HTERT RPE-1 (cell line): Measurements from ENCODE around the gene CXorf58.
"Not testable (repeated sequence)": the region's sequence is repeated elsewhere in the genome, so short reads cannot be mapped to it uniquely, and the experiment has no call there.

Source experiments
- in situ Hi-C: fragments of 300-500 bp; cut with MboI; formaldehyde crosslinking; loops from 4 replicates; pipeline ENCODE4 v1.14.3; 2020; ENCODE audit warnings: low sequenced_read_pairs

CXorf58 gene, protein sequence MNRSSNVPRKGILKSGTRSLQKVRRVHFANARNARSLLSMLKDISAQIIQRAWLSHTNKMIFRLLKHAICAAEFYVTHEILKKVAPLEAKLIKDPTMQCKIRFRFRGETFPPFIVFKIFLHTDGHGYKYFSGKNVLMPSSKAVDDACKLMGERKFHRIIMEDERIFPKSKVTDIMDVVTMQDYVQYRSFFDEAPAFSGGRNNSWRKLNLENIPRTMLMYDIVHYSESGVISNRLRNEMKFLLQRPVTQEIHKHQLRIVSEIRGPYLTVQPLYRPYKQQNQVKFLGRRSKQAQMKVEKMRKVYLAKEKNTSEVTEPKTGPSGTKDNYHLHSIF

DNA sequence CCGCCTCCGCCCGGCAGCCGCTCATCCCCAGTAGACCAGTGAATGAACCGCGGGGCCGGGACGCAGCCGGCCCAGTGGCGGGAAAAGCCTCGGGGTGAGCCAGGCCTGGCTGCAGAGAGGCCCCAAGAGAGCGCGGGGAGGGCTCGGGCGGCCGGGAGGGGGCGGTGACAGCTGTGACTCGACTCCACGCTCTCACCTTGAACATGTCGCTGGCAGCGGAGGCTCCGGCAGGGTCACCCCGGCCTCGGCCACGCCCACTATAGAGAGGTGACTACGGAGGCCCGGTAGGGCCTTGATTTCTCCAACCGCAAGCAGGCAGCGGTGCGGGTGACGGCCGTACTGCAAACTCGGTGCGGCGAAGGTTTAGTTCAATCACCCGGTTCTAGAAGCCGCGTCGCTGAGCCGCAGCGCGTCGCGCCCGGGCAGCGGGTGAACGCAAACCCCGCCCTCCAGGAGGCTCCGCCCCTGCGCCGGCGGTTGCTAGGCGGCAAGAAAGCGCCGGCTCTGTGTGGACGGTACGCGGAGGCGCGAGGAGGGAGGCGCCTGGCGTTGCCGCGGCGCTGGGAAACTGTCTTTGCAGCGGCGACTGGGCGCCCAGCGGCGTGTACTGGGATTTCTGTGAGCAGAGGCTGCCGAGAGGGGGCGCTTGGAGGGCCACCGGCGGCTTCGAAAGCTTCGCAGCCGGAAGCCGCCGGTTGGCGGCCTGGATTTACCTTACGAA, at the start of gene CXorf58, which contains the start of gene APOO:
Gene CXorf58, plus strand, starts transcription at position 509 of the 721 bp plus-strand sequence. CDS start 2,297 bp downstream, outside the sequence.
Gene APOO, minus strand, starts transcription at position 441 of the 721 bp plus-strand sequence. Its CDS starts 236 bp downstream, at position 205.
- in situ Hi-C loops = no loop called here

DNA sequence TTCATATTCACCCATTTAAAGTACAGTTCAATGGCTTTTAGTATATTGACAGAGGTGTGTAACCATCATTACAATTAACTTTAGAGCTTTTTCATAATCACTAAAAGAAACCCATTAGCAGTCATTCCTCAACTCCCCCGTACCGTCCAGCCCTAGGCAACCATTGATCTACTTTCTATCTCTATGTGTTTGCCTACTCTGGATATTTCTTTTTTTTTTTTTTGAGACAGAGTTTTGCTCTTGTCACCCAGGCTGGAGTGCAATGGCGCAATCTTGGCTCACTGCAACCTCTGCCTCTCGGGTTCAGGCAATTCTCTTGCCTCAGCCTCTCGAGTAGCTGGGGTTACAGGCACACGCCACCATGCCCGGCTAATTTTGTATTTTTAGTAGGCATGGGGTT, 48.6 kb upstream of the CXorf58 start:
- in situ Hi-C loops = not testable (repeated sequence)

DNA sequence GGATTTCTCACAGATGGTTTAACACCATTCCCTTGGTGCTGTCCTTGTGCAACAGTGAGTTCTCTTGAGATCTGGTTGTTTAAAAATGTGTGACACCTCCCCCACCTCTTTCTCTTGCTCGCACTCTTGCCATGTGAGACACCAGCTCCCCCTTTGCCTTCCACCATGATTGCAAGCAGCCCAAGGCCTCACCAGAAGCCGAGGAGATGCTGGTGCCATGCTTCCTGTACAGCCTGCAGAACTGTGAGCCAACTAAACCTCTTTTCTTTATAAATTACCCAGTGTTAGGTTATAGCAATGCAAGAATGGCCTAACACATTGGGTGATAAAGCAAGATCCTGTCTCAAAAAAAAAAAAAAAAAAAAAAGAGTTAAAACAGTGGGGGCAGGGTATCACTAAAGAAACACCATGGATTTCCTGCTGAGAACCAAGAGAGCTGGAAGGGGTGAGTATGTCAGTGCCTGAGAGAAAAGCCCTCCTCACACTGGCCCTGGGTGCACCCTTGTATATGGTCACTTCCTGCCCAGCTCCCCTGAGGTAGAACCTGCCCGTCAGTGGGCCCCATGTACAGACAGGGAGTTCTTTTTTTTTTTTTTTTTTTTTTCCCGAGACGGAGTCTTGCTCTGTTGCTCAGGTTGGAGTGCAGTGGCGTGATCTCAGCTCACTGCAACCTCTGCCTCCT, 46.5 kb upstream of the CXorf58 start:
- in situ Hi-C loops = no loop called here

DNA sequence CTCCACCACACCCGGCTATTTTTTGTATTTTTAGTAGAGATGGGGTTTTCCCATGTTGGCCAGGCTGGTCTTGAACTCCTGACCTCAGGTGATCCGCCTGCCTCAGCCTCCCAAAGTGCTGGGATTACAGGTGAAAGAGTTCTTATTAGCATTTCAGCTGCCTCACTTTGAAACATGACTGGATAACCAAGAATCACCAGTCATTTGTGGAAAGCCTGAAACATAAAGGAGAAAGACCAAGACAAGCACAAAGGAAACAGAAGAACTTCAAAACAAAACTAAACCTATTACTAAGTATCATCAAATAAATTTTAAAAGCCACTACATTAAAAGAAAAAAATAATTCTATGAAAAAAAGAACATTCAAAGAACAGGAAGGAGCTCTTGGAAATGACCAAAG, 45.9 kb upstream of the CXorf58 start:
- in situ Hi-C loops = not testable (repeated sequence)

DNA sequence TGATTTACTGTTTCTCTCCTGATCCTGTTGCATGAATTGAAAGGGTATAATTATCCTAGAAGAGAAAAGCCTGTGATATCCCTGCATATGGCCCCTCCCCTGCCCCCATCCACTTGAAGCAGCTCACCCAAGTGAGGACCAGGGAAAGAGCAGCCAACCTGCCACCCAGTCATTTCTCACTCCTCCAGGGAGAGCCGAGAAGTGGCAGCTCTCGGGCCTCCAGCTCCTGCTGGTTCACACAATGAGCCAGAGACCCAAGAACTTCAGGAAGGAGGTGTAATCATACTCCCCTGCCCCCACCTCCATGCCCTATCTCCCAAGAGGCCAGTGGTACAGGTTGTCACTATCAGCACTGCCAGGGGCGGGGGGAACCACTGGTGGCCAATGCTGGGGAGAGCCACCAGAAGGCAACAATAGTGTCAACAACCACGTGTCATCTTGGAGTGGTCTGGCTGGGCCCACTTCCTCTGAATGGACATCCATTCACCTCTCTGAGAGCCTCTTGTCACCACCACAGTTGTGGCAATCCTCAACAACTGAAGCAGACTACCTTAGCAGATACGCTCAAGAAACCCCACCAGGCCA, 43.0 kb upstream of the CXorf58 start:
- in situ Hi-C loops = no loop called here

DNA sequence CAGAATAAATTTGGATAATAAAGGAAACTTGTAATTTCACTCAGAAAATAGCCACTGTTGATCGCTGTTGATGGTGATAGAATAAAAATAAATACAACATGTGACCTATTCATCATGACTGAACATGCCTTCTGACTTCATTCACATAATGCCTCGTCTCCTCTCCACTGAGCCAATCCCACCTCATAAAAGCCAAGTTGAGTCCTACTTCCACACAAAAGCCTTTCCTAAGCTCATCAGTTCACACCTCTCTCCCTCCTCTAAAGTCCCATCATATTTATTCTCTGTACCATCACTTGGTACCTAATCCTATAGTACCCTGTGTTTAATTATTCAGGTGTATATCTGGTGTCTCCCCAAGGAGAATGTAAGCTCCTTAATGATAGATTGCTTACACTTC, 37.8 kb upstream of the CXorf58 start:
- in situ Hi-C loops = no loop called here

DNA sequence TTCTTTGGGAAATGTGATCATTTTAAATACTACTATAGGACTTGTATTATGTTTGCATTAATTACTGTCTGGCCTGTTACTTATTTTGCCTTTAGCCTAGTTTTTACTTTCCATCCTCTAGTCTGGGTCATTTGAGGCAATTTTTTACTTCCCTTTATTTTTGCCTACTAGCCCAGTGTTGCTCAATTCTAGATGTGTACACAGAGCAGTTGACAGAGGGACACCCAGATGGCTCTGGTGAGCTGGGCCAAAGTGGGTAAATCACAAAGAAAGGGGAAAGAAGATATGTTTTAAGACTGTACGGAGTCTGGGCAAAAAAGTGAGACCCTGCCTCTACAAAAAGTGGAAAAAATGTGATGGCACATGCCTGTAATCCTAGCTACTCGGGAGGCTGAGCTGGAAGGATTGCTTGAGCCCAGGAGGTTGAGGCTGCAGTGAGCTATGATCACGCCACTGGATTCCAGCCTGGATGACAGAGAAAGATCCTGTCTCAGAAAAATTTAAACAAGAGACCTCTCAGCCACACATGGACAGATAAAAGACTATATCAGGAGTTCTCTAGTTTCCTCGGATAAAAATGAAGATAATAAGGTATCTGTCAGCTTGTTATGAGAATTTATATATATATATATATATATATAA, 35.8 kb upstream of the CXorf58 start:
- in situ Hi-C loops = no loop called here

DNA sequence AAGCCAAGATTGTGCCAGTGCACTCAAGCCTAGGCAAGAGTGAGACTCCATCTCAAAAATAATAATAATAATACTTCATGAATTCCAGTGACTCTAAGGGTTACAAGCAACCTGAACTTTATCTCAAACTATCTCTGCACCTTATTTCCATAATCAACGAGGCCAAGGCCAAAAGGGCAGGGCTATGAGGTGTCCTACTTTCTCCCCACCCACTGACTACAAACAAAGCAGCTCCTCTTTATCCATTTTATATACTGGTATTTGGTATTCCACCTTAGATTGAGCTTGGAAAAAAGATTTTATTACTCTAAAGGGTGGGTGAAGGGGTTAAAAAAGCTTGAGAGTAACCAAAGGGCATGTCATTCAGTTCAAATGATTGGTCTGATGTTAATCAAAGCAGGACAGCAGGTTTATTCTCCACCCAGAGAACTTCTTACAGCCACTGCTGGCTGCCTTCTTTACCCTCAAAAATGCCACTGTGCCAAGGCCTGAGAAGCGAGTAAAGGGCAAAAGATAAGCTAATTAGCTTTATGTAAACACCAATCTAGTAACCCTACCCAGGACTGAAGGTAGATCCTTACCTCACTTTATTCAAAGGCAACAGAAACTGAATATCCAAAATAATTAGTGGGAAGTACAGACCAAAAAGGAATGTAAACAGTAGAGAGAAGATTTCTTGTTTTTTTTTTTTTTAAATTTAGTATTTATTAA, 28.3 kb upstream of the CXorf58 start:
- in situ Hi-C loops = no loop called here

DNA sequence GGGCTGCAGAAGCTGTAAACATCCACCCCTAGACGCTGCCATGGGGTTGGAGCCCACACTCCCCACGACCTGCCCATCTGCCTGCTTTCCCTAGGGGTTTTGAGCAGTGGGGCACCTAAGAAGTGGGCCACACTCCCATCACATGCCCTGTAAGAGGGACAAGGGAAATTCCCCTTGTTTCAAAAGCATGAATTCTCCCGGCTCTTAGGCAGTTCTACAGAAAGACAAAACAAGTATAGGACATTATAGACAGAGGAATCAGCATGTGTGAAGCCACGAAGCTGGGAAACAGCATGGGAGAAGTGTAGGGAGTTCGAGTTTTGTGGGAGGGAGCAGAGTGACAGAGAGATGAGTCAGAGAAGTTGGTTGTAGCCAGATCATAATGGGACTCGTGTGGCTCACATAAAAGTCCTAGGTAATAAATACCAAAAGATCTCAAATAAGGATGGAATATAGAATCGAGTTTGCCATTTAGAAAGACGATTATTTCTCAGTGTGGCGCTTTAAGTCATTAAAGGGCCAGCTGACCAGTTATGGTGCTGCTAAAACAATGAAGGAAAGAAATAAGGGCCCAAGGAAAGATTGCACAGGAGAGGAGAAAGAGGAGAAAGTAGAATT, 24.0 kb upstream of the CXorf58 start:
- in situ Hi-C loops = no loop called here

DNA sequence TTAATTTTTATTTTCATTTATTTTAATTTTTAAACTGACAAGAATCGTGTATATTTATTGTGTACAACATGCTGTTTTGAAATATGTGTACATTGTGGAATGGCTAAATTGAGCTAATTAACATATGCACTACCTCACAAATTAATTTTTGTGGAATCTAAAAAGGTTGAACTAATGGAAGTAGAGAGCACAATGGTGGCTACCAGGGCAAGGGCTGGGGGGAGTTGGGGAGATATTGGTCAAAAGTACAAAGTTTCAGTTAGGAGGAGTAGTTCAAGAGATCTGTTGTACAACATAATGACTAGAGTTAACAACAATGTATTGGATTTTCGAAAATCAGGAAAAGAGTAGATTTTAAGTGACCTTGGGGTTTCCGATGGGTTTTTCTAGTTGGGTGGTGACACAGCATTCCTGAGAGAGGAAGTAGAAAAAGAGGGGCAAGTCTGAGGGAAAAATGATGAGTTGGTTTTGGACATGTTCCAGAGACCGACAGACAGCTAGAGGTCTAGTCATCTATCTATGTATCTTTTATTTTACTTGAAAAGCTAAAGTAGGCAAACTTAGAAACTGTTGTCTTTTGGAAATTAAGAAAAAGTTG, 23.3 kb upstream of the CXorf58 start:
- in situ Hi-C loops = no loop called here

DNA sequence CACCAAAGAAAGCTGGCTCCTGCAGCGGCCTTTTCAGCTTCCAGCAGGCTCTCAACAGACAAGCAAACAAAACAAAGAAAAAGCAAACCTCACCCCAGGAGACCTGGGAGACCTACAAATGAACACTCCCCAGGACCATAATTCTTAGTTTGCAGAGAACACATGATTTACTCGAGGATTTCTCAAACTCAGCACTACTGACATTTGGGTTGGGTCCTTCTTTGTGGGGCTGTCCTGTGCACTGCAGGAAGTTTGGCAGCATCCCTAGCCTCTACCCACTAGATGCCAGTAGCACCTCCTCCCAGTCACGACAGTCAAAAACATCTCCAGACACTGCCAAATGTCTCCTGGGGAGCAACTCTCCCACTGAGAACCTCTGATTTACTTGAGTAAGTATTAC, 22.0 kb upstream of the CXorf58 start:
- in situ Hi-C loops = no loop called here

DNA sequence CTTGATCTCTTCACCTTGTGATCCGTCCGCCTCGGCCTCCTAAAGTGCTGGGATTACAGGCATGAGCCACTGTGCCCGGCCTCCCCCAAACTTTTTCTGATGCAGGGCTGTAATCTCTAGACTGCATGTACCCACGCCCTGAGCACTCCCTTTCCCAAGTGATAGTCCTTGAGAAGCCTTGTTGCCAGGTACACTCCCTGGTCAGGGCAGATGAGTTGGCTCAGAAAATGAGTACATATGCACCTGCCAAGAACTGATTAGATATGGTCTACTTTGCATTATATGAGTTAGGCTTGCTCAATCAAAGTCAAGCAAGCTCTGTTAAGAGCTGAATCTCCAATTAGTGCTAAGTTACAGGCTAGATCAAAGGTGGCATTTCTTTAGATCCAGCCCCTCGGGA, 20.4 kb upstream of the CXorf58 start:
- in situ Hi-C loops = no loop called here

DNA sequence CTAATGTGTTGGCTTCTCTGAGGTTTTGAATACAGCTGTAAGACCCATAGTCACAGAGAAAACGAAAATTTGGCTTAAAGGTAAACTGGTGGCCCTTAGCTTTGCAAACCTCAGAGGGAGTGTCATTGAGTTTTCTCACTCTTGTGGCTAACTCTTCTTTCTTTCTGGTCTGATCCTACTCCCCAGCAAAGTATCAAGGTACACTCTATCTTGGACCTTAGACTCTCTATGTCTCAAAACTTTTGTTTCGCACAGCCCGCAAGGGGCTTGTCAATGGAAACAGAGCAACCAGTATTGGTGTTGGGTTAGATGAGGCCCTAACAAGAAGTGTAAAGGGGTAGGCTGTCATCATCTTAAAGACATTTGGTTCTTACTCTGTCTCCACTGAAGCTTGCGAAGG, 19.9 kb upstream of the CXorf58 start:
- in situ Hi-C loops = no loop called here

DNA sequence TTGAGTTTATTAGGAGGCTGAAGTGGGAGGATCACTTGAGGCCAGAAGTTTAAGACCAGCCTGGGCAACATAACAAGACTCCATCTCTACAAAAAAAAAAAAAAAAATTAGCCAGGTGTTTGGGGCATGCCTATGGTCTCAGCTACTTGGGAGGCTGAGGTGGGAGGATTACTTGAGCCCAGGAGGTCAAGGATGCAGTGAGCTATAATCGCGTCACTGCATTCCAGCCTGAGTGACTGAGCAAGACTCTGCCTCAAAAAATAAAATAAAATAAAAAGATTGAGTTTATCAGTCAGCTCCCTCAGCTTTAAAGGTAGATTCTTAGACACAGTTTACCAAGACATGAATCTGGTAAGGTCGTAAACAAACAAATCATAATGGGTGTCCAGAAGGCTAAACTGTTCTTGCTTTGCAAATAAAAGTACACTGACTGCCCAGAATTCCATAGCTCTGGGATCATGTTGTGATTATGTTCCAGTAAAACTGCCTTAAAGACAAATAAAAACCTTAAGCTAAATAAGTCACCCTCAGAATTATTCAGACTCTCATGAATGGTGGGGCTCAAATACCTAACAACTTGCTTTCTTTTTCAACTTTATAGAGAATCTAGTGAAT, 18.8 kb upstream of the CXorf58 start:
- in situ Hi-C loops = no loop called here

DNA sequence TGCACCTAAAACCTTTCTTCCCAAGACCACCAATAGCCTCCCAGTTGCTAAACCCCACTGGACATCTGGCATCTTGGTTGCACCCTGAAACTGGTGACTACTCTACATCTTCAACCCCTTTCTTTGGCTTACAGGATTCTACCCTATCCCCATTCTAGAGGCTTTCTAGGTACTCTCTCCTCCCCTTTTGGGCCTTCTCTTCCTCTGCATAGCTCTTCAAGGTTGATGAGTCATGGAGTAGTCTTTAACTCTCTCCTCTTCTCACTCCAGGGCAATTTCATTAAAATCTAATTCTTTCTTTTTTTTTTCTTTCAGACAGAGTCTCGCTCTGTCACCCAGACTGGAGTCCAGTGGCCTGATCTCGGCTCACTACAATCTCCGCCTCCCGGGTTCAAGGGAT, 16.9 kb upstream of the CXorf58 start:
- in situ Hi-C loops = no loop called here

DNA sequence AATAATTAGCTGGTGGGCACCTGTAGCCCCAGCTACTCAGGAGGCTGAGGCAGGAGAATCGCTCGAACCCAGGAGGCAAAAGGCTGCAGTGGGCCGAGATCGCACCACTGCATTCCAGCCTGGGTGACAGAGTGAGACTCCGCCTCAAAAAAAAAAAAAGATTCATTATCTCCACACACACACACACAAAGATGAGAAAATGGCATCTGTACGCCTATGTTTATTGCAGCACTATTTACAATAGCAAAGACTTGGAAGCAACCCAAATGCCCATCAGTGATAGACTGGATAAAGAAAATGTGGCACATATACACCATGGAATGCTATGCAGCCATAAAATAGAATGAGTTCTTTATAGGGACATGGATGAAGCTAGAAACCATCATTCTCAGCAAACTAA, 12.8 kb upstream of the CXorf58 start:
- in situ Hi-C loops = not testable (repeated sequence)

DNA sequence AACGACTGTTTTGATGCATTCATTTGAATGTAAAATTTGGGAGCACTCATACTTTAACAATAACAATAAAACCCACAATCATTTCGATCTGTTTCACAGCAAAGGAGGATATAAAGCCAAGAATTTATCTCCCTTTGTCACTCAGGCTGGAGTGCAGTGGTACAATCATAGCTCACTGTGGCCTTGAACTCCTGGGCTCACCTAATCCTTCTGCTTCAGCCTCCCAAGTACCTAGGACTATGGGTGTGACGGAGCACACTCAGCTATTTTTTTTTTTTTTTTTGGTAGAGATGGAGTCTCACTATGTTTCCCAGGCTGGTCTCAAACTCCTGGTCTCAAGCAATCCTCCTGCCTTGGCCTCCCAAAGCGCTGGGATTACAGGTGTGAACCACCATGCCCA, 11.3 kb upstream of the CXorf58 start:
- in situ Hi-C loops = not testable (repeated sequence)

DNA sequence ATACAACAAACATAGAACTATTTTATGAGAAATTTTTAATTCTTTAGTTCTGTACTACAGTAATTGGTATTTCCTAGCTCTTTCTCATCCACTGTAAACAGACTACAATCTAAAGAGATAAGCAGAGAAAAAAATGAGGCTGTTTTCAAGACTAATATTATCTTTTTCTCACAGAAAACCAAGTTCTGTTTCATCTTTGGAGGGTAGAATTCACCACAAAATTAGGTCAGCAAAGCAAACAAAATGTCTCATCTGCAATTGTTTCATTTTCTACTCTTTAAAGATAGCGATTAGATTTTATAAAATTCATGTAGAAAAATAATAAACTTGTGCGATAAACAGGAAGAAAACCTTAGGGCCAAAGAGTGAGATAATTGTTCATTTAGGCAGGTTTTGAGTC, 10.8 kb upstream of the CXorf58 start:
- in situ Hi-C loops = no loop called here

DNA sequence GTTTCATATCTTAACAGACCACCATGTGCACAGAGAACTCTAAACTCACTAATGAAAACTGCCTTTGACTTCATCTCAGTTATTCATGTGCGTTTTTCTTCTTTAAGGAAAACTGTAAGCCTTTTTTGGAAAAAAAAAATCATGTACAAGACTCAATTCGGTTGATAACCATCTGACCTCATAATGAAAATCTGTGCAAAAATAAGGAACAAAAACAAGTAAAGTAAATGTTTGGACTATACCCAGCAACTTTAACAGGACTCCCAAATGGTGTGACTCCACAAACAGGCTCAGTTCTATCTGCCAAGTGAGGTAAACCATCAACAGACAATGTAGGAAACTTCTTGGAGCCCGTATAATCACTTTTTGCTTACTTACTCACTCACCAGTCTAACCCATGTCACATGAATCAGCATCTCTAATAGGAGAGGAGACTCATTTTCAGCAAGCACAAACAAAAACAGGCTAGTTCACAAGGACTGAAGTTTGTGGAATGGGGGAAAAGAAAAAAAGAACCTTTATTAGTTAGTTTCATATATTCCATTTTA, 9.3 kb upstream of the CXorf58 start:
- in situ Hi-C loops = no loop called here
